Neuronal stem cell (in vitro differentiated cells): ENCODE measurements around the gene FAM47E.

Experiments used
- DNase-seq: peaks from one replicate; pipeline ENCODE4 v3.0.0-alpha.2; 2013; ENCODE audit warnings: low spot score
- H2AFZ ChIP-seq: one replicate; pipeline ENCODE4 v1.6.1; 2013; ENCODE audit warnings: mild to moderate bottlenecking, low read length, inconsistent platforms
- H2AK5ac ChIP-seq: 2 replicates; pipeline ENCODE4 v1.6.1; 2013; ENCODE audit warnings: low read depth, mild to moderate bottlenecking, inconsistent platforms, low read length, moderate library complexity, mixed read lengths
- H2BK120ac ChIP-seq: 2 replicates; pipeline ENCODE4 v1.6.1; 2013; ENCODE audit warnings: low read depth, mild to moderate bottlenecking, inconsistent platforms, low read length, moderate library complexity, mixed read lengths
- H2BK12ac ChIP-seq: one replicate; pipeline ENCODE4 v1.6.1; 2013; ENCODE audit warnings: low read length, inconsistent platforms
- H2BK15ac ChIP-seq: 2 replicates; pipeline ENCODE4 v1.6.1; 2013; ENCODE audit warnings: mild to moderate bottlenecking, low read length, inconsistent platforms, mixed read lengths
- H2BK5ac ChIP-seq: one replicate; pipeline ENCODE4 v1.6.1; 2013; ENCODE audit warnings: inconsistent platforms, mild to moderate bottlenecking, low read length, moderate library complexity
- H3K14ac ChIP-seq: one replicate; pipeline ENCODE4 v1.6.1; 2013; ENCODE audit warnings: low read length, inconsistent platforms
- H3K18ac ChIP-seq: 2 replicates; pipeline ENCODE4 v1.6.1; 2013; ENCODE audit warnings: low read length, inconsistent platforms
- H3K23ac ChIP-seq: 2 replicates; pipeline ENCODE4 v1.6.1; 2013; ENCODE audit warnings: low read depth, mild to moderate bottlenecking, mixed read lengths, low read length, inconsistent platforms; ENCODE audit not compliant: poor library complexity
- H3K27ac ChIP-seq: replicated peaks from 3 replicates; pipeline ENCODE4 v1.5.1; 2013; ENCODE audit warnings: low read length, inconsistent platforms
- H3K27me3 ChIP-seq, 3 experiments: 2 replicates each; pipeline ENCODE4 v1.6.1; 2013; ENCODE audit warnings: low read length in 3 of 3, mild to moderate bottlenecking in 2 of 3, inconsistent platforms in 1 of 3, low read depth in 1 of 3, mixed read lengths in 1 of 3, moderate library complexity in 1 of 3; ENCODE audit not compliant: control insufficient read depth in 3 of 3, insufficient read depth in 3 of 3
- H3K36me3 ChIP-seq, 2 donors: replicated peaks in 1 of 2; 2 replicates each; pipeline ENCODE4 v1.6.1; 2013; ENCODE audit warnings: low read length in 2 of 2; ENCODE audit not compliant: control insufficient read depth in 2 of 2, insufficient read depth in 2 of 2
- H3K4ac ChIP-seq: 2 replicates; pipeline ENCODE4 v1.6.1; 2013; ENCODE audit warnings: inconsistent platforms, mild to moderate bottlenecking, low read length, moderate library complexity
- H3K4me1 ChIP-seq, 2 donors: 1 replicate in 1 of 2; 2 replicates in 1 of 2; pipeline ENCODE4 v1.6.1; 2013; ENCODE audit warnings: low read length in 2 of 2, low read depth in 1 of 2; ENCODE audit not compliant: control insufficient read depth in 2 of 2, insufficient read depth in 1 of 2
- H3K4me2 ChIP-seq: one replicate; pipeline ENCODE4 v1.6.1; 2013; ENCODE audit warnings: mild to moderate bottlenecking, low read length, inconsistent platforms; ENCODE audit not compliant: insufficient read depth, poor library complexity, severe bottlenecking
- H3K4me3 ChIP-seq, 2 donors: 2 replicates each; pipeline ENCODE4 v1.5.1; 2013; ENCODE audit warnings: low read length in 2 of 2, mild to moderate bottlenecking in 2 of 2, inconsistent platforms in 1 of 2, moderate library complexity in 1 of 2
- H3K79me1 ChIP-seq: one replicate; pipeline ENCODE4 v1.6.1; 2013; ENCODE audit warnings: low read depth, mild to moderate bottlenecking, inconsistent platforms, low read length, moderate library complexity
- H3K9ac ChIP-seq: one replicate; pipeline ENCODE4 v1.6.1; 2013; ENCODE audit warnings: mild to moderate bottlenecking, low read depth, low read length, inconsistent platforms; ENCODE audit not compliant: poor library complexity
- H3K9me3 ChIP-seq, 2 donors: replicated peaks in 1 of 2; 2 replicates each; pipeline versions ENCODE3 to v1.6.1; 2013; ENCODE audit warnings: low read length in 2 of 2, mild to moderate bottlenecking in 2 of 2, inconsistent platforms in 1 of 2, low read depth in 1 of 2, mixed read lengths in 1 of 2, moderate library complexity in 1 of 2; ENCODE audit not compliant: control insufficient read depth in 2 of 2, insufficient read depth in 1 of 2
- H4K8ac ChIP-seq: one replicate; pipeline ENCODE4 v1.6.1; 2013; ENCODE audit warnings: low read depth, mild to moderate bottlenecking, inconsistent platforms, low read length, moderate library complexity
- H4K91ac ChIP-seq: one replicate; pipeline ENCODE4 v1.6.1; 2013; ENCODE audit warnings: low read length, low read depth, mild to moderate bottlenecking, inconsistent platforms; ENCODE audit not compliant: poor library complexity
- WGBS, 2 donors: extraction: QIAGEN DNeasy Blood & Tissue Kit; methylation state at CpG; one replicate each; pipeline ENCODE4 v1.1.7; 2013; ENCODE audit warnings: missing lambda C conversion rate in 2 of 2, mixed read lengths in 1 of 2; ENCODE audit not compliant: insufficient read length in 2 of 2, insufficient replicate concordance in 1 of 2; ENCODE audit errors: extremely low coverage in 2 of 2; 5-methylcytosine and 5-hydroxymethylcytosine counted together

The FAM47E gene

GRCh38 chr4:76305971-76306881, 54.7 kb downstream of the FAM47E start, which contains the start of gene STBD1:
Gene STBD1 (plus strand): TSS chr4:76306733. CDS start chr4:76306770, 37 bp downstream.
- no peak within 1 kb of the TSS for H2AK5ac ChIP-seq
- WGBS, 2 donors = no CpG with 5 or more reads among the region's 85 CpGs
- no peaks in the 10 kb centered on the region for H3K9me3 ChIP-seq
- H2BK15ac ChIP-seq = peak within 1 kb of the TSS; percentile 59
- H3K4me1 ChIP-seq = peaks cover 2% of the 10 kb centered on the region in 2 donors
- H3K79me1 ChIP-seq = no peaks in the 10 kb centered on the region
- no peak within 1 kb of the TSS for H4K8ac ChIP-seq
- DNase-seq = peak; percentile 73
- H3K27ac ChIP-seq = peak within 1 kb of the TSS; percentile 31
- H2AFZ ChIP-seq = peak within 1 kb of the TSS; percentile 98
- no peak within 1 kb of the TSS for H4K91ac ChIP-seq
- no peak within 1 kb of the TSS for H2BK12ac ChIP-seq
- no peak within 1 kb of the TSS for H3K14ac ChIP-seq
- no peaks in the 10 kb centered on the region for H3K36me3 ChIP-seq
- peak within 1 kb of the TSS; percentile 53 to 80 for H3K4me3 ChIP-seq
- H3K9ac ChIP-seq = peak within 1 kb of the TSS; percentile 89
- peaks cover 0 to 72% (median 6%) of the 10 kb centered on the region in 3 experiments for H3K27me3 ChIP-seq
- H3K23ac ChIP-seq = peak within 1 kb of the TSS; percentile 75
- H2BK120ac ChIP-seq = no peak within 1 kb of the TSS
- peak within 1 kb of the TSS; percentile 95 for H3K18ac ChIP-seq
- peak within 1 kb of the TSS; percentile 85 for H3K4me2 ChIP-seq
- peak within 1 kb of the TSS; percentile 28 for H2BK5ac ChIP-seq
- H3K4ac ChIP-seq = no peak within 1 kb of the TSS

- Histone ChIP-seq H3K18ac (peak overlapping the region; percentile 76), H3K36me3 (no peaks in the 10 kb centered on the region), H3K27ac (peak overlapping the region; percentile 31), H2BK5ac (no peak overlapping the region), H4K8ac (no peak overlapping the region), H3K4me2 (peak overlapping the region; percentile 85), H3K9ac (peak overlapping the region; percentile 79), H4K91ac (no peak overlapping the region), H2AK5ac (no peak overlapping the region), H3K4me1 (peaks cover 2 to 3% of the 10 kb centered on the region in 2 donors), H3K23ac (no peak overlapping the region), H3K4me3 (peak overlapping the region; percentile 53 to 80), H2BK15ac (no peak overlapping the region), H2AFZ (peak overlapping the region; percentile 98), H2BK12ac (no peak overlapping the region), H3K27me3 (peaks cover 0 to 74% (median 6%) of the 10 kb centered on the region in 3 experiments), H3K79me1 (no peaks in the 10 kb centered on the region), H2BK120ac (no peak overlapping the region), H3K4ac (no peak overlapping the region), H3K9me3 (no peaks in the 10 kb centered on the region), H3K14ac (no peak overlapping the region)
- DNase-seq = peak; percentile 48
- no CpG with 5 or more reads among the region's 37 CpGs for WGBS, 2 donors
Measured at GRCh38 chr4:76306882-76307659, 55.5 kb downstream of the FAM47E start.

- Histone ChIP-seq H3K18ac (no peak overlapping the region), H3K27me3 (peaks cover 0 to 75% (median 6%) of the 10 kb centered on the region in 3 experiments), H3K36me3 (no peaks in the 10 kb centered on the region), H3K4me3 (no peak overlapping the region), H3K14ac (no peak overlapping the region), H4K91ac (no peak overlapping the region), H4K8ac (no peak overlapping the region), H3K9ac (no peak overlapping the region), H3K4ac (no peak overlapping the region), H2AK5ac (no peak overlapping the region), H3K4me1 (peaks cover 2 to 3% of the 10 kb centered on the region in 2 donors), H3K4me2 (peak overlapping the region; percentile 85), H3K27ac (no peak overlapping the region), H2BK5ac (no peak overlapping the region), H2BK12ac (no peak overlapping the region), H3K23ac (no peak overlapping the region), H3K9me3 (no peaks in the 10 kb centered on the region), H2AFZ (peak overlapping the region; percentile 98), H3K79me1 (no peaks in the 10 kb centered on the region), H2BK120ac (no peak overlapping the region), H2BK15ac (no peak overlapping the region)
- no peak for DNase-seq
- WGBS, 2 donors = no CpG with 5 or more reads among the region's 4 CpGs
Measured at GRCh38 chr4:76307660-76308014, 56.1 kb downstream of the FAM47E start.

- no peak overlapping the region for H4K91ac ChIP-seq
- no peak overlapping the region for H3K14ac ChIP-seq
- H3K27ac ChIP-seq = no peak overlapping the region
- H2AK5ac ChIP-seq = no peak overlapping the region
- H3K79me1 ChIP-seq = no peaks in the 10 kb centered on the region
- DNase-seq = no peak
- H2BK5ac ChIP-seq = no peak overlapping the region
- no peak overlapping the region for H2AFZ ChIP-seq
- peaks cover 0 to 78% (median 6%) of the 10 kb centered on the region in 3 experiments for H3K27me3 ChIP-seq
- no peak overlapping the region for H3K4me3 ChIP-seq
- no peak overlapping the region for H3K4ac ChIP-seq
- no peak overlapping the region for H3K9ac ChIP-seq
- no peaks in the 10 kb centered on the region for H3K9me3 ChIP-seq
- no peak overlapping the region for H4K8ac ChIP-seq
- H3K4me2 ChIP-seq = no peak overlapping the region
- H2BK15ac ChIP-seq = no peak overlapping the region
- H2BK120ac ChIP-seq = no peak overlapping the region
- H3K18ac ChIP-seq = no peak overlapping the region
- no peak overlapping the region for H2BK12ac ChIP-seq
- no CpG with 5 or more reads among the region's 6 CpGs for WGBS, 2 donors
- H3K23ac ChIP-seq = no peak overlapping the region
- H3K4me1 ChIP-seq = peaks cover 2 to 3% of the 10 kb centered on the region in 2 donors
- H3K36me3 ChIP-seq = no peaks in the 10 kb centered on the region
Measured at GRCh38 chr4:76308548-76308947, 57.0 kb downstream of the FAM47E start.
